Measurements from ENCODE around the gene WFS1.
A peak's percentile ranks its signal among the peaks of the same experiment; 100 is the strongest.

The WFS1 gene

DNA sequence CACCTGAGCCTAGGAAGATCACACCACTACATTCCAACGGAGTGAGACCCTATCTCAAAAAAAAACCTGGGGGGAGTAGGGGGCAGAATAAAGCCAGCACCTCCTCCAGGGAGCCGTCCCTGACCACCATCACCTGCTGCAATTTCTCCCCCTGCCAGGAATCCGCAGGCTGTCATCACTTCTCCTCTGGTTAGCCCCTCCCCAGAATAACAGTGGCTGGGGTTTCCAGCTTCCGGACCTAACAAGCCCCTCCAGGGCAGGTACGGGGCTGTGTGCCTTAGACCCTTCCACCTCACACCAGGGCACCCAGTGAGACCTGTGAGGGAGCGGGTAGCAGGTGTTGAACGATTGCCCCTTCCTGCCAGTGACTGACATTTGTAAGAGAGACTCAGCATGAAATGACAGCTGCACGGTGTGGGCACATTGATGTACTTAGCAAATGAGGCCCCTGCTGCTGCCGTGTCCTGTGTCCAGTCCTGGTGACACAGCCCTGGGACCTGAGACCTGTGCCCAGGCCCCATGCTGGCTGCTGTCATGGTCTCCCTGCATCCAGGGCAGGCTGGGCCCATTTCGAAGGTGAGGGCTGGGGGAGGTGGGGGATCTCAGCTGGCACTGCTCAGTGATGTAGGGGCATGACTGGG lies 6.7 kb upstream of the WFS1 start:
- DNase-seq: no peak

DNA sequence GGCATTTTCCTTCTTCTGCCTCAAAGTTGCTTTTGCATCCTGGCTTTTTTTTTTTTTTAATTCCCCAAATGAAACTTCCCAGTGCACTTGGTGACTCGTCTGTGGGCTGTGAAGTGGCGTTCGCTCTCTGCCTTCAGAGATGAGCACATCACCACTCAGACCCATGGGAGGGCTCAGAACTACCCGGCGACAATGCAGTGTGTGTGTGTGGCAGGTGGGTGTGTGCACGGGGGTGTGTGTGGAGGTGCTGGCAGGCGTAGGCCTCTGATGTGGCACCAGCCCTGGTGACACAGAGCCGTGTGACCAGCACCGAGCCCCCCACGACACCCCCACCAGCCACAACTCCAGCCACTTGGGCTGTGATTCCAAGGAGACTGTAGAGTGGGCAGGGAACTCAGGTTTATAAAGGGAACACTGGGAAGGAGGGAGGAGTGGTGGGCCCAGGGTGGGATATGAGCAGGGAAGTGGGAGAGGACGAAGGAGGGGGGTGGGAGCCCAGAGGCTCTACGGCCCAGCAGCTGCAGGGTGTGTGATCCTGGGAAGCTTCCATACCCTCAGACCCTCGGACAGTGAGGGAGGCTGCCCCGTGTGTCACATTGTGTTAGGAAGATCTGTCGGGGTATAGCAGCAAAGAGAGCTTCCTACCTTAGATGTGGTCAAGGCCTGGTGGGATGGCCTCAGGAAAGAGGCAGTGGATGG lies 6.0 kb upstream of the WFS1 start:
- DNase-seq: no peak

DNA sequence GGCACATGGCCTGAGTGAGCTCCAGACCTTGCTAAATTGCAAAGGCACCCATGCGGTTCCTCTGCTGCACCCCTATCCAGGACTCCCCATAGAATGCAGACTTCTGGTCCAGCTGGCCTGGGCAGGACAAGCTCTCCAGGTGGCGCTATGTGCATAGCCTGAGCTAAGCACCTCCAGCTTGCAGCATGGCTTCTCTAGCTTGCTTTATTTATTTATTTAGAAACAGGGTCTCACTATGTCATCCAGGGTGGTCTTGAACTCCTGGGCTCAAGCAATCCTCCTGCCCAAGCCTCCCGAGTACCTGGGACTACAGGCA lies 5.5 kb upstream of the WFS1 start:
- DNase-seq: no peak

DNA sequence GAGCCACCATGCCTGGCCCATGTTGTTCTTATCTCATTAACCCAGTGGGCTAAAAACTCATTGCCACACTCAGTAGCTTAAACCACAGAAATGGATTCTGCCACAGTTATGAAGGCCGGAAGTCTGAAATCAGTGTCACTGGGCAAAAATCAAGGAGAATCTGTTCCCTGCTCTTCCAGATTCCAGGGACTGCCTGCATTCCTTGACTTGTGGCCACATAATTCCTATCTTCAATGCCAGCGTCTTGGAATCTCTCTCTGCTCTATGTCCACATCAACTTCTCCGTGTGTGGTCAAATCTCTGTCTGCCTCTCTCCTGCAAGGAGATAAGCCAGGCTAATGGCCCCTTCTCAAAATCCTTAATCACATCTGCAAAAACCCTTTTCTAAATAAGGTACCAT lies 4.1 kb upstream of the WFS1 start:
- DNase-seq: no peak

DNA sequence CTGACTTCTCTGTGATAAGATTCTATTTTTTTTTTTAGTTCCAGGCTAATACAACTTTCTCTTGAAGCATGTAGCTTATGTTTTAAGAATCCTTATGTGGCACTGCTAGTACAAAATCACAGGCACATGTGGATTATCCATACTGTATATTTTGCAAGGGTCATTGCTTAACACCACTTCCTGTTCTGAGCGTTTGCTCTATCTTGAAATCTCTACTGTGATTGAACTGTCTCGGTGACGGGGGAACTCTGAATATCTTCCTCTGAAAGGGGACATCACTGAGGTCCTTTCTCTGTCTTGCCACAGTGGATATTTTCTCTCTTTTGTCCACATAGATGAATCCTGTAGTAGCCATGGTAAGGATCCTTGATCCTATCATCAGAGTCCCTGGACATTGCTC lies 2.1 kb upstream of the WFS1 start:
- no peak for DNase-seq

DNA sequence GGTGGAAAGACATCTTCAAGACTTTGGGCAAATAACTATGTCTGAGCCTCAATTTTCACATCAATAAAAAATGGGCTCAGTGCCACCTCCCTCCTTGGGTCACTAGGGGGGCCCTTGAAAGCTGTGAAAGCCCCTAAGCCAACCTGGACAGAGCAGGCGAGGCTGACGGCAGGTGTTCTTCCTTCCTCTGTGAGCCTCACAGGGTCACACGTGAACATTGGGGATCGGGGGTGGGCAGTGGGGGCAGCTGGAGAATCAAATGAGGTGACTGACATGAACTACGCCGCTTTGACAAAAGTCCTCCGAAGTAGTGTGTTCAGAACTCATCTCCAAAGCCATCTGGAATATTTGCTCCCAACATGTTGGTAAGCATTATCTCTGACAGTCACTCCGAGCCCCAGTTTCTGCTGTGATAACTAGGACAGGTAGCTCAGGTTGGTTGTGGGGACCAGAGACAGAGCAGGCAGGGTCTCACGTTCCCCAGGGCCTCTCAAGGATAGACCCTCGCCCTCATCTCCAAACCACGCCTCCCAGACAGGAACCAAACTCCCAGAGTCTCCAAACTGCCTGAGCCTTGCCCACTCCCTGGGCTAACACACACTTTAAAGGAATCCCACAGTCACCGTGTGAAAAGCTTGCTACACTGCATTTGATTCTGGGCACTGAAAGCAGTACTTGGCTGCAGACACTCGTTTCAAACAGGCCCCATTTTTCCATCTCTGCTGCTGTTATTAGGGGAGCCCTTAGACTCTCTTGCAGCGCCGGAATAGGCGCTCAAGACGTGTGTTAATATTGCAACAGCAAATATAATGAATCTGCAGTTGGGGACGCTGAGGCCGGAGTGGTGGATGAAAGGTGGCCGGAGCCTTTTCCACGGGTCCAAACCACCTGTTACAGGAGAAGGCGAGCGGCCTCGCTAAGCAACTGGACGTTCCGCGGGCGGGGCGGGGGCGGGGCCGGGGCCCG lies 717 bp upstream of the WFS1 start:
- DNase-seq: no peak

DNA sequence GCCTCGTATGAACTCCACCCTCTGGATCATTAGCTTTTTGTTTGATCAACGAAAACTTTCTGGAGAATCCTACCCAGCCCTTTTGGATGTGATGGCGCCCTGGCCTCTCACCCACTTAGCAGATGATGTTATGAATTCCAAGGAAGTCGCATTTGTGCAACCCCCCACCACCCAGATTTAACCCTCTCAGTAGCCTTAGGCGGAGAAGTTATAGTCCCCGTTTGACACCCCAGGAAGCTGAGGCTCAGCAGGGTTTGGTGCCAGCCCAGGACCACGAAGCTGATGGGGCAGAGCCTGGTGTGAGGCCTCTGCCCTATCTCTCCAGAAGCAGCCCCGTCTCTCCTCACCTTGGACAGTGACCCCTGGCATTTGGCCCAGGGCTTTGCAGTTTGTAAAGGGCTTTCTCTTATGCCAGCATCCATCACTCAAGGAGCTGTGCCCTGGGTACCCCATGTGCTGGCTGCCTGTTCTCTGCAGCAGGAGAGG lies 1.0 kb downstream of the WFS1 start:
- DNase-seq: peak; percentile 27

DNA sequence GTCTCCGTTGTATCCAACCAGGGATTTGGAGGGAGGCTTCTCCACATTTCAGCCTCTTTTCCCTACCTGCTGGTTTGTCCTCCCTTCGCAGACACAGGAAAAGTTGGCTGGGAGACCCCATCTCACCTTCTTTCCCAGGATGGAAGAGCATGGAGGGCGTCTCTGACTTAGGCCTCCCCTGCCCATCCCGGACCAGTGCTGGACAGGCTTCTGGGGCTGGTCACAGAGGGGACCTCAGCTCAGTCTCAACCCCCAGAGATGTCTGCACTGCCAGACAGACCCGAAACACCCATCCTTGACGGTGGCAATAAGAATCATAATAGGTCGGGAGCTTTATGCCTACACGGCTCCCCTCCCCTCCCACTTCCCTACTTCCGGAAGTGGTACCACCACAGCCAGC lies 1.6 kb downstream of the WFS1 start:
- DNase-seq: no peak

DNA sequence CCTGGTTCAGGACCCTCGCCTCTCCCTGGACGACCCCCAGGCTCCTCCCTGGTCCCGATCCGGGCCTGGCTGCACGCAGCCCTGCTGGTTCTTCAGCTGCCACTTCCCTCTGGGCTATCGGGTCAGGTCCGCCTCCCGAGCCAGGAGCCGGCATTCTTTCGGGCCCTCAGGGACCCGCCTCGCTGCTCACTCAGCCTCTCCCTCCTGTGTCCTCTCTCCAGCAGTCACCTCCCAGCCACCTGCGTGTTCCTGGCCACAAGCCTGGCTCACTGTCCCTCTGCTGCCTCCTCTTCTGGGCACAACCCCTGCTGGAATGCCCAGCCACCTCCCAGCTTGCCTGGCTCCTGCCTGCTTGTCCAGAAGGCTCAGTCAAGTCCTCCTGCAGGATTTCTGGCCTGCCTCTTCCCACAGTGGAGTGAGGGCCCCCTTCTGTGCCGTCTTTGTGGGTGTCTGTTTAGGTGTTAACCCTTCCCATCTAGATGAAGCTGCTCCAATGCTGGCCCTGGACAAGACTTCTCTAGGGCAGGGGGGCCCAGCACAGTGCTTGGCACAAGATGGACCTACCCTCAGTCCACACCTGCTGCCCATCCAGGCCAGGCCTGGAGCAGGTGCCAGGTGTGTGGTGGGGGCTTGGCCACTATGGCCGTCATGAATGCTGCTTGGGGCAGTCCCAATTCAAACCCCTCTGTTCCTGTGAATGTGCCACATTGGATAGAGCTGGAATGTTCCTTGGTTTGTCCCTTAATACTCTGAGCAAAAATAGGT lies 2.2 kb downstream of the WFS1 start:
- no peak for DNase-seq

DNA sequence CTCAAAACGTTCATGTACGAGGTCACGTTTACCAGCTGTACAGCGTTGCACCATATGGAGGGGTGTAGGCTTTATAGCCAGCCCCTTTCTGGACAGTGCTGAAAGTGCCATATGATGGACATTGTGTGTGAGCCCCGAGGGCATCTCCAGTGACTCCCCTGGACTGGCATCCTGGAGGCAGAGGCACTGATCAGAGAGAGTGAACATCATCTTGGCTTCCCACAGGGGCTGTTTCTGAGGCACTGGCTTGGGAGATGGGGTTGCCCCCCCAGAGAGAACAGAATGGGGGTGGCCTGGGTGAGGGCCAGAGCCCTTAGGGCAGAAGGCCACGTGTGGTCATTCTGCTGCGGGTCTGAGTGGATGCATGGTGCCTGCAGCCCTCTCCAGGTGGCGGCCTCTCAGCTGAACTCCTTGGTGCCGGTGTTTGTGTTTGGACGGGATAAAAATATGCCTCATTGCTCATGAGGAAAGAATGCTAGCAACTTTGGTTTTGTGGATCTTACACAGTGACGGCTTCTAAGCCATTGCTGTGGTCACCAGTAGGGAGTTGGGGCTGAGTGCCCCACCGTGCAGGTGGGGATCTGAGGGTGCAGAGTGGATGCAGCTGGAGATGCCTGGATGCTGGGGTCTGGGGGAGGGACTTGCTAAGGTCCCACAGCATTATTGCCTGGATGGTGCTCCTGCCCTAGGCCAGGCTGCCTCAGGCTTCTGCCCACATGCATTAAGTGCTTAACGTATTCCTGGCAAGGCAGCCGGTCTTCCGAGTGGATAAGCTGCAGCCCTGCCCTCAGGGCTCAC lies 3.4 kb downstream of the WFS1 start:
- DNase-seq: peak; percentile 84

DNA sequence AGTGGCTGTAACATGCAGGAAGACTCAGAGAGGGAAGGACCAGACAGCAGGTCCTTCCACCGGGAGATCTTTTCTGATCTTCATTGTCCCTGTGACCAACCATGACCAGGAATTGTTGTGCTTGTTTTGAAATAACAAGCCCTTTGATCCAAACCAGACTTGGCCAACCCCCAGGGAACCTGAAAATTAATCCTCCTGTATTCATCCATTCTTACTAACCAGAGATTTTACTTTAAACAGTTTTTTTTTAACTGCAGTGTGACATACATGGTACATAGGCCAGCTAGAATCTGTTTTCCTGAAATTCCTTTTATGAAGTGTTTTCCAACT lies 4.0 kb downstream of the WFS1 start:
- no peak for DNase-seq

DNA sequence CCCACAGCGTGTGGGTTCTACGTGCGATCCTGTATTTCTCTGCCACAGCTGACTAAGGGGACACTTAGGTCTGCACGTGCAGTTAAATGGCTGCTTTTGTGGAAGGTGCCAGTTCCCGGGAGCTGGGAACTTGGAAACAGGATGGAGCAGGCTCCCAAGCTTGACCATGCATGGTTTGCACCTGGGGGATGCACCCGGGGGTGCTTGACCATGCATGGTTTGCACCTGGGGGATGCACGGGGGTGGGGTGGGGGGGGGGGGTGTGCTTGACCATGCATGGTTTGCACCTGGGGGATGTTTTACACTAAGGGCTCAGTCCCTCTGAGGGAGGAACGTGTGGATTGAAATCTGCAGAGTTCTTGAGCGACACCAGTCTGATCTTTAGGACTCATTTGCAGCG lies 5.7 kb downstream of the WFS1 start:
- no peak for DNase-seq

DNA sequence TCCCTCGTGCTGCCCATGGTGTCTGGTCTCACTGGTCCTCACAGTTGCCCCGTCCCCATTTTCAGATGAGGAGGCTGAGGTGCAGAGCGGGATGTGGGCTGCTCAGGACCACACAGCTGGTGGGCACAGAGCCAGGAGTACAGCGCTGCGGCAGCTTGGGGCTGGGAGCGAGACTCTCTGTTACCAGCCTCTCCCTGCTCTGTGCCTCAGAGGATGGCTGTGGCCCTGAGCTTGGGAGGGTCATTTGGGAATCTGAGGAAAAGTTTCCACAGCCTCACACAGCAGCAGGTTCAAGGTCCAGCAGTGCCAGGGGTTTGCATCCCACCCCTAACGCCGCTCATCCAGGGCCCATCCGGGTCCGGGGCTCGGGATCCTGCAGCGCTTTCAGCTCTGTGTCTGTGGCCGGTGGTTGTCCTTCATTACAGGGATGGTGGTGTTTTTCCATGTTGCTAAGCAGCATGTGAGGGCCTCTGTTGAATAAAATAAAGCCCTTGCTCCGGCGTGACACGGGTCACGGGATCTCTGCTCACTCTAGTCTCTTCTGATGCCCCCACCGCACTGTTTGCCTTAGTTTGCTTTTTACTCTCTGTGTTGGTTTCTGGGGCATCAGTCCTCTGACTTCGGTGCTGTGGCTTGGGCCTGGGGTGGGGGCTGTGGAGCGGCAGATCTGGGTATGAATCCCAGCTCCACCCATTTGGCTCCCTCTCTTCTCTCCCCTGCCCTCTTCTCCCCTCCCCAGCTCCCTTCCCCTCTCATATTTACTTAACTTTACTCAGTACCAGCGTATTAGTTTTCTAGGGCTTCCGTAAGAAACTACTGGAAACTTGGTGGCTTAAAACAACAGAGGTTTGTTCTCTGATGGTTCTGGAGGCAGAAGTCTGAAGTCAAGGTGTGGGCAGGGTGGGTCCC lies 6.5 kb downstream of the WFS1 start:
- no peak for DNase-seq

DNA sequence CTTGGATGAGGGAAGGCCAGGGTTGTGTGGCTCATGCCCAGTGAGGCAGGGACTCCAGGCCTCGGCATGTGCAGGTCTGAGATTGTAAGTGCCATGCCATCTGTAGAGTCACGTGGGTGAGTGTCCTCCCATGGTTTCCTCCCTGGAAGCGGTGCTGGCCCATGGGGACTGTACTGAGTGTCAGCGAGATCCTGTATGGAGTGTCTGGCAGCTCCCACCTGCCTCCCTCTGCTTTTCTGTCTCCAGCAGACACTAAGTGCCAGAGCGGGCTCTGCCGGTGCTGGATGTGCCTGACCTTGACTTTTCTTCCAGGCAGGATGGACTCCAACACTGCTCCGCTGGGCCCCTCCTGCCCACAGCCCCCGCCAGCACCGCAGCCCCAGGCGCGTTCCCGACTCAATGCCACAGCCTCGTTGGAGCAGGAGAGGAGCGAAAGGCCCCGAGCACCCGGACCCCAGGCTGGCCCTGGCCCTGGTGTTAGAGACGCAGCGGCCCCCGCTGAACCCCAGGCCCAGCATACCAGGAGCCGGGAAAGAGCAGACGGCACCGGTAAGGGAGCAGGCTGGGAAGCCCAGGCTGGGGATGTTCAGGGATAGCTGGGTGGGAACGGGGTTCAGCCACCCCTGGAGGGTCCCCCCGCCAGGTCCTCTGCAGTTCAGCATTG lies 7.6 kb downstream of the WFS1 start:
- no peak for DNase-seq

DNA sequence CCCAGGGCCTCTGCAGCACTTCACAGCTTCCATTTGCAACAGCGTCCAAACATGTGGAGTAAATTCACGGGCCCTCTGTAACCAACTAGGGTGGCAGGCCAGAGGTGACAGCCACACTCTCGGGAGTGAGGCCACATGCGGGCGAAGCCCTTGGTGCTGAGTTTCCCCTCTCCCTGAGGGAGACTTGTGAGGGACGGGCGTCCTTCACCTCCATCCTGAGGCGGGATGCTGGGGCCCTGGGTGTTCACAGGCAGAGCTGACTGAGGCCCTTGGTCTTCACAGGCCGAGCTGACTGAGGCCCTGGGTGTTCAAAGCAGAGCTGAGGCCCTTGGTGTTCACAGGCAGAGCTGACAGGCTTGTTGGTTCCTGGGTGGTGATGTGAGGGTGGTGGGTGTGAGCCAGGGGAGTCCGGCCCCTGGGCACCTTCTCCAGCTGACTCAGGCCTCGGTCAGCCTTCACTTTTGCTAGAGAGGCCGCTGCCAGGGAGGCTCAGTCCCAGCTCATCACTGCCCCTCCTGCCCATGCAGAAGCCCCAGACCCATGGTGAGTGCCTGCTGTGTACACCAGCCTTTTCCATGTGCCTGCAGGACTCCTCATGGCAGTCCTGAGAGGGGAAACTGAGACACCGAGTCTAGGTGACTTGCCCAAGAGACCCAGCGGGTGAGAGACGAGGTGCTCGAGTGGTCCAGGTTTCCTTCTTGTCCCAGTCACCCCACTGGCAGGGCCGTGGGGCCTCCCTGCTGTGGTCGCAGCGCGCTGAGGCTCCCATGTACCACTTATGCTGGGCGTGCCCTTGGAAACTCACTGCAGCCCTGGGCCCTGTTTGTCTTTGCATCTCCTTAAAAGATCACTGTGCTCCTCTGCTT lies 8.5 kb downstream of the WFS1 start:
- no peak for DNase-seq

DNA sequence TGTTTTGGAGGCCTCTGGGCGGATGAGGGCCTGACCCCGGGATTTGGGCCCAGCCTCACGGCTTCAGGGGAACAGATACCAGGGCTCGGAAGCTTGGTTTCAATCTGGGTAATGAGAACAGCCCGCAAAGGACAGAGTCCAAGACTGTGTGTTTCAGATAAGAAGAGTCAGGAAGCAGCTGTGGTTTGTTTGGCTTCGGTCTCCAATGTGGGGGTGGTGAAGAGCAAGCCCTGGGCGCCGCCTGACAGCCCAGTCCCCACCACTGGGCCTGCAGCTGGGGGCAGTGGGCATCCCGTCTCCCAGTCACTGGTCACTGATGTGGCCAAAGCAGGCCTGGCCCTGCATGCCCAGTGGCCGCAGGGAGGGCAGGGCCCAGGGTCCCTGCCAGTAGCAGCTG lies 9.1 kb downstream of the WFS1 start:
- DNase-seq: no peak

DNA sequence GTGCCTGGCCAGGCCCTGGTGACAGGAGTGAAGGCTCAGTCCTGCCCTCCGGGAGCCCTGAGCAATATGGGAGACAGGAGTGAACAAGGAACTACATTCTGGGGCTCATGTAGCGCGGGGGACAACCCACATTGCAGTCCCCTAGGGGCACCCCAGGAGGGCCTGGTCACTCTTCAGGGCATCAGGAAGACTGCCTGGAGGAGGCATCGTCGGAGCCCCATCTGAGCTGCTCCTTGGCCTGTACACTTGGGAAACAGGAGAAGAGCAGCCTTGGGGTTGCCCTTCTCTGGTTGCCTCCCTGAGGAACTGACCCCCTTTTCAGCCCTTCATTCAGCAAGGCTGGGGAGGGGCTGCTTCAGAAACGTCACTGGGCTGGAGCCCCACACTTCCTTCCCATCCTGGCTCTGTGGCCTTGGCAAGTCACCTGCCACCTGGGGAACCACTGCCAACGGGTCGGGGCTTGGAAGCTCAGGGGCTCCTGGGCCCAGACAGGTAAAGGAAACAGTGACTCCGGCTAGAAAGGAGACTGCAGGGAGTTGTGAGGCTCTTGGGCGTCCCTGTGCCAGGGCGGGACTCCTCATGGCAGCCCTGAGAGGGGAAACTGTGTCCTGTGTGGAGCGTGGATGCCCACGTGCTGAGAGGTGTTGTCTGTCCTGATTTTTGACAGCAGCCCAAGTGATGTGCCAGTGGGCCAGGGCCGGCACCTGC lies 10.1 kb downstream of the WFS1 start:
- no peak for DNase-seq

DNA sequence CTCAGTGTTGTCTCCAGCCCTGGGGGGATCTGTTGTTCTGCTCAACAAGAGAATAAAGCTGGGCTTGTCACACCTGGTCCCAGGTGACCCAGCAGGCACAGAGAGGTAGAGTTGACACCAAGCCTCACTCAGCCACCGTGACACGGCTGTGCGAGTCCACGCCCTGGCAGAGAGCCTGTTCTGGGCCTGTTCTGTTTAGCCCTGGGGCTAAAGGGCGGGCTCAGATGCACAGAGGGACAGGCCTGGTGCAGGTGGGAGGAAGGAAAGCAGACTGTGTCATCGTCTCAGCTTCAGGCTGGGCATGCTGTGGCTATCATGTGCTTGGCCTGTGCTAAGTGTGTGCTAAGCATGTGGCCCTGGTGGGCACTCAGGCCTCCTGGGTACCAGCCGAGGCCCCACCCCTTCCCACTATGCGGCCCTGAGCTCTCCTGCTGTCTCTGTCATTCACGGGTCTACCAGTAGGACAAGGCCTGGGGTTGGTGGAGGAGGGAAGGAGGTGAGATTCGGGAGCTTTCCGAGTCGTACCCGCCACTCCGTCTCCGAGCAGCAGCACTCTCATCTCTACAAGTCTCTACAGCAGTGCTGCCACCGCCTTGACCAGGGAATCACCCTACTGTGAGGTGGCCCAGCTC lies 10.8 kb downstream of the WFS1 start:
- DNase-seq: no peak

Data from fibroblast of skin of back (primary cell).